Activated B cell treated with CpG ODN at 0.5 μM for 24 hours (primary cell): ENCODE measurements around the gene AP3B1. TPM values are rescaled to one million over a fixed set of nuclear protein-coding genes. Genes with fewer than 3 reads are reported as not detected.

Source experiments
- ATAC-seq: fragments of 200-7000 bp; cut with Tn5 transposase; one replicate; pipeline ENCODE4 v1.10.0; 2021; ENCODE audit warnings: low read depth, mild to moderate bottlenecking, moderate library complexity
- CTCF ChIA-PET: fragments of 350-600 bp; sonication (Branson Sonifier 250); formaldehyde crosslinking; loops from one replicate; lab custom pipeline; 2021; ENCODE audit warnings: antibody characterized with exemption; lab: Charles Lee
- POLR2A ChIA-PET: fragments of 350-600 bp; sonication (Branson Sonifier 250); formaldehyde crosslinking; loops from one replicate; lab custom pipeline; 2021; ENCODE audit warnings: antibody characterized with exemption; lab: Charles Lee
- DNase-seq: peaks from one replicate; pipeline ENCODE4 v3.0.0; 2022
- H3K27ac Mint-ChIP-seq: one replicate; pipeline ENCODE4 v1.8.0; 2020; ENCODE audit warnings: mixed read lengths
- H3K27me3 Mint-ChIP-seq: one replicate; pipeline ENCODE4 v1.8.0; 2021; ENCODE audit warnings: mixed read lengths
- H3K36me3 Mint-ChIP-seq: one replicate; pipeline ENCODE4 v1.8.0; 2021; ENCODE audit warnings: low read depth, mixed read lengths
- H3K4me1 Mint-ChIP-seq: one replicate; pipeline ENCODE4 v1.8.0; 2021; ENCODE audit warnings: mixed read lengths
- H3K4me3 Mint-ChIP-seq: one replicate; pipeline ENCODE4 v1.8.0; 2020; ENCODE audit warnings: mild to moderate bottlenecking, mixed read lengths
- H3K9me3 Mint-ChIP-seq: one replicate; pipeline ENCODE4 v1.8.0; 2020; ENCODE audit warnings: mixed read lengths
- intact Hi-C: fragments of 100-400 bp; cut with micrococcal nuclease; formaldehyde crosslinking; loops from one replicate; pipeline ENCODE4 v1.15.1; 2024
- total RNA-seq: library from RNA; stranded (reverse); gene quantifications from 2 replicates; pipeline ENCODE4 v1.2.3, GENCODE V29; 2022
- TF ChIP-seq, protein P1 (sequence below): fragments of 200-600 bp; IDR thresholded peaks from one replicate; pipeline ENCODE4 v1.8.0; 2022; ENCODE audit warnings: antibody characterized with exemption, mild to moderate bottlenecking

The AP3B1 gene
- total RNA-seq, 1 donor from 2014 or later: 52.9 TPM

DNA sequence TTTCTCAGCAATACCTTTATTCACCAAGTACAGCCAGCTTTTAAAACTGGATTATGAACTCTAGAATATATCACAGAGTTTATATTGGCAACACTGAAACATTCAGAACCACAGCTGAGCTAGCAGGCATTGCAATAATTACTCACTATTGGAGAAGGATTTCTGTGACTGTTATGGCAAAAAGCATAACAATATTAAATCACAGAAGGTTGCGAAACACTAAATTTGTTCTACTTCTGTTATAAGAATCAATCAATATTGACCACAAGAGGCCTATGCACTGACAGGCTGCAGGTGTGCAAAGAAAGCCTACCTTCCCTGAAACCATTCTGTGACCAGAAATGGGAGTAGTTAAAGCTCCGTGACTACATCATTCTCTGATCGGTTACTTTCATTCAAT, 59.2 kb downstream of the AP3B1 start:
- CTCF ChIA-PET: interaction anchor here (1.5 kb wide), 1 partner anchor 13 kb away, joined by 5 read pairs; no protein-coding TSS in a partner anchor

DNA sequence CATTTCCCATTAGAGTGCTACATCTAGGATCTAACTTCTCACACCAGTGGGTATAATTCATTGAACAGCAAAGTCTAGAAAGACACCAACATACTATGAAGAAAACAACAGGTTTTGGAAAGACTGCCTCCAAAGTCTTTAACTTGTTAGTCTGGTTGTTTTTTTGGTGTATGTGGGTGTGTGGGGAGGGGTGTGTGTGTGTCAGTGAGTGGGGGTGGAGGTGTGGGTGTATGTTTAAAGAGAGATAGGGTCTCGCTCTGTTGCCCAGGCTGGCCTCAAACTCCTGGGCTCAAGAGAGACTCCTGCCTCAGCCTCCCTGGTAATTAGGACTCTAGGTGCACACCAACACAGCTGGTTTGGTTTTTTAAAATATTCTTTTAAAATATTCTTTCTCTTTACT, 59.7 kb downstream of the AP3B1 start:
- Mint-ChIP-seq H3K27me3 (no peaks in the 10 kb centered on the region), H3K4me1 (peaks cover 2% of the 10 kb centered on the region), H3K4me3 (no peak overlapping the region), H3K9me3 (no peaks in the 10 kb centered on the region), H3K36me3 (peaks cover 7% of the 10 kb centered on the region), H3K27ac (no peak overlapping the region)
- ChIA-PET CTCF (interaction anchor here (1.5 kb wide), 1 partner anchor 13 kb away, joined by 5 read pairs; no protein-coding TSS in a partner anchor), POLR2A (no interaction called here)
- intact Hi-C loops: no loop called here
- DNase-seq (no peak), ATAC-seq (no peak)
- TF ChIP-seq, protein P1, sequence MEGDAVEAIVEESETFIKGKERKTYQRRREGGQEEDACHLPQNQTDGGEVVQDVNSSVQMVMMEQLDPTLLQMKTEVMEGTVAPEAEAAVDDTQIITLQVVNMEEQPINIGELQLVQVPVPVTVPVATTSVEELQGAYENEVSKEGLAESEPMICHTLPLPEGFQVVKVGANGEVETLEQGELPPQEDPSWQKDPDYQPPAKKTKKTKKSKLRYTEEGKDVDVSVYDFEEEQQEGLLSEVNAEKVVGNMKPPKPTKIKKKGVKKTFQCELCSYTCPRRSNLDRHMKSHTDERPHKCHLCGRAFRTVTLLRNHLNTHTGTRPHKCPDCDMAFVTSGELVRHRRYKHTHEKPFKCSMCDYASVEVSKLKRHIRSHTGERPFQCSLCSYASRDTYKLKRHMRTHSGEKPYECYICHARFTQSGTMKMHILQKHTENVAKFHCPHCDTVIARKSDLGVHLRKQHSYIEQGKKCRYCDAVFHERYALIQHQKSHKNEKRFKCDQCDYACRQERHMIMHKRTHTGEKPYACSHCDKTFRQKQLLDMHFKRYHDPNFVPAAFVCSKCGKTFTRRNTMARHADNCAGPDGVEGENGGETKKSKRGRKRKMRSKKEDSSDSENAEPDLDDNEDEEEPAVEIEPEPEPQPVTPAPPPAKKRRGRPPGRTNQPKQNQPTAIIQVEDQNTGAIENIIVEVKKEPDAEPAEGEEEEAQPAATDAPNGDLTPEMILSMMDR: no peak

More for the DNA sequence above, 59.2 kb downstream of the AP3B1 start:
- Mint-ChIP-seq H3K27ac (no peak overlapping the region), H3K27me3 (no peaks in the 10 kb centered on the region), H3K36me3 (peaks cover 12% of the 10 kb centered on the region), H3K9me3 (no peaks in the 10 kb centered on the region), H3K4me3 (no peak overlapping the region), H3K4me1 (peaks cover 2% of the 10 kb centered on the region)
- DNase-seq (no peak), ATAC-seq (no peak)
- intact Hi-C loops: no loop called here
- POLR2A ChIA-PET: no interaction called here
- TF ChIP-seq, protein P1: no peak

DNA sequence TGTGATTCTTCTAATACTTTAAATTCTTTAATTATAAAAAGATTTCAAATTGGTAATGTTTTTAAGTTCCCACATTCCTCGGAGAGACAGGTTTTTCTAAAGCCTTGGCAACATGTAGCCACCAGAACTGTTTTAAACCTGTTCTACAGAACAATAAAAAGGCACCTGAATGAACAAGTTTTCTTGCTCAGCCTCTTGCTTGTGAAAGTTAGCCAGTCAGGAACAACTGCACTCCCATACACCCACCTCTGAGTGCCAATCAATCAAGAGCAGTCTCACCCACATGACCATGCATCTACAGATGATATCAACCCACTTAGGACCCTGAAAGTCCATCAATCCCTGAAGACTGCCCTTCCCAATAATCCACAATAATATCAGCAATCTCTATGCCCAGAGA, 62.3 kb downstream of the AP3B1 start:
- Mint-ChIP-seq H3K27me3 (no peaks in the 10 kb centered on the region), H3K4me3 (no peak overlapping the region), H3K9me3 (no peaks in the 10 kb centered on the region), H3K27ac (no peak overlapping the region), H3K4me1 (peaks cover 2% of the 10 kb centered on the region), H3K36me3 (peaks cover 2% of the 10 kb centered on the region)
- intact Hi-C loops: no loop called here
- ChIA-PET POLR2A (no interaction called here), CTCF (no interaction called here)
- TF ChIP-seq, protein P1: no peak
- DNase-seq (no peak), ATAC-seq (no peak)

DNA sequence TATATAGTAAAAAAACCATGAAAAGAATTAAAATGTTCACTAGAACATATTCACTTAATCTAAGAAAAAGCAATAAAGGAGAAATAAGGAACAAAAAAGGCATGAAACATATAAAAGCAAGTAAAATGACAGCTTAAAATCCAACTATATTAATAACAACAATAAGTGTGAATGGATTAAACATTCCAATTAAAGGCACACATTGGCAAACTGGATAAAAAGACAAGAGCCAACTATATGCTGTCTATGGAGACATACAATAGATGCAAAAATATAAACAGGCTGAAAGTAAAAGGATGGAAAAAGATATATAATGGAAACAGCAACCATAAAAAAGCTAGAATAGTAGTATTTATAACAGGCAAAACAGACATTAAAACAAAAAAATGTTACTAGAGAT, 70.1 kb downstream of the AP3B1 start:
- Mint-ChIP-seq H3K9me3 (no peaks in the 10 kb centered on the region), H3K4me3 (no peak overlapping the region), H3K36me3 (peaks cover 21% of the 10 kb centered on the region), H3K4me1 (peaks cover 18% of the 10 kb centered on the region), H3K27ac (no peak overlapping the region), H3K27me3 (no peaks in the 10 kb centered on the region)
- CTCF ChIA-PET: no interaction called here
- intact Hi-C loops: loop anchor here (5.0 kb wide), 5 partner anchors 243 to 1288 kb away; partner anchors contain the start of genes ARSB, HOMER1, JMY and WDR41
- no peak for ATAC-seq
- POLR2A ChIA-PET: no interaction called here
- no peak for DNase-seq
- TF ChIP-seq, protein P1: no peak

DNA sequence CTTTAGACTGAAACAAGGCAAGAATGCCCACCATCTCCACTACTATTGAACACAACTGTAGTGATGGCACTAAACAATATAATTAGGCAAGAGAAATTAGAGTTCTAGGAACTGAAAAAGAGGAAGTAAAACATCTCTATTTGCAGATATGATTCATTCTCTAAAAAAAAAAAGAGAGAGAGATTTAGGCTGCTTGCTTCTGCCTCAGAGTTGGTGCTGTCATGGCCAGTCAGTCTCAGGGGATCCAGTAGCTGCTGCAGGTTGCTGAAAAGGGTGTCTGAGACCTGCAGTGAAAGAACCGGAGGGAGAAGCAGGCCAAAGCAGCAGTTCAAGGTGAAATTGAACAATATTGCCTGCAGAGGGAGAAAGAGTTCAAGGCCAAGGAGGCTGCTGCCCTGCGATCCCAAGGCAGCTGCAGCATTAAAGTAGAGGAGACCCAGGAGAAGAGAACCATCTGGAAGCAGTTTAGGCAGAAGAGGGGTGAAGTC, 72.5 kb downstream of the AP3B1 start:
- Mint-ChIP-seq H3K36me3 (peaks cover 21% of the 10 kb centered on the region), H3K27me3 (no peaks in the 10 kb centered on the region), H3K4me3 (peak overlapping the region; percentile 1), H3K27ac (peak overlapping the region; percentile 54), H3K4me1 (peaks cover 18% of the 10 kb centered on the region), H3K9me3 (no peaks in the 10 kb centered on the region)
- ChIA-PET CTCF (interaction anchor here (0.7 to 1.5 kb wide), 4 partner anchors 13 to 55 kb away, joined by 3 to 22 read pairs (median 4); no protein-coding TSS in a partner anchor), POLR2A (interaction anchor here (0.6 to 1.1 kb wide), 4 partner anchors 27 to 138 kb away, joined by 3 to 10 read pairs (median 5); partner anchors contain the start of genes AP3B1 and SCAMP1)
- DNase-seq (peak; percentile 47), ATAC-seq (peak; percentile 100)
- intact Hi-C loops: loop anchor here (1.0 to 5.0 kb wide), 12 partner anchors 47 to 1290 kb away; partner anchors contain the start of genes AP3B1, ARSB, HOMER1 and JMY
- TF ChIP-seq, protein P1: no peak
